ENCODE data around the gene PPM1J.
"Not testable (repeated sequence)": the region's sequence is repeated elsewhere in the genome, so short reads cannot be mapped to it uniquely, and the experiment has no call there.

GRCh38 chr1:112729011-112729410 lies 13.9 kb upstream of the PPM1J start:
- not testable (repeated sequence) for TF ChIP-seq E2F1 (CRISPR knock-in tag; IDR thresholded peaks at IDR 0.05); EZH2 (conservative IDR thresholded peaks at IDR 0.05; ENCODE audit: low read depth, low read length); TCF12 (IDR thresholded peaks at IDR 0.05); TCF12 (CRISPR knock-in tag; IDR thresholded peaks at IDR 0.05); ZBTB43 (CRISPR knock-in tag; conservative IDR thresholded peaks at IDR 0.05); YY1 (IDR thresholded peaks at IDR 0.05; ENCODE audit: insufficient read depth, insufficient replicate concordance, low read depth, low read length); ZZZ3 (CRISPR knock-in tag; IDR thresholded peaks at IDR 0.05; ENCODE audit: borderline replicate concordance); LRRFIP1 (CRISPR knock-in tag; conservative IDR thresholded peaks at IDR 0.05); DMAP1 (CRISPR knock-in tag; IDR thresholded peaks at IDR 0.05); ZNF121 (CRISPR knock-in tag; IDR thresholded peaks at IDR 0.05); NKX3-1 (CRISPR knock-in tag; IDR thresholded peaks at IDR 0.05)

All from HepG2 (cell line).